ENCODE measurements around the gene FEM1B.

GRCh38 chr15:68315035-68315434 is 37.5 kb downstream of the FEM1B start:
- TF ChIP-seq POLR2A (IDR thresholded peaks at IDR 0.05) (no peak), POLR2AphosphoS5 (IDR thresholded peaks at IDR 0.05) (no peak)
- TF ChIP-seq, protein P1, sequence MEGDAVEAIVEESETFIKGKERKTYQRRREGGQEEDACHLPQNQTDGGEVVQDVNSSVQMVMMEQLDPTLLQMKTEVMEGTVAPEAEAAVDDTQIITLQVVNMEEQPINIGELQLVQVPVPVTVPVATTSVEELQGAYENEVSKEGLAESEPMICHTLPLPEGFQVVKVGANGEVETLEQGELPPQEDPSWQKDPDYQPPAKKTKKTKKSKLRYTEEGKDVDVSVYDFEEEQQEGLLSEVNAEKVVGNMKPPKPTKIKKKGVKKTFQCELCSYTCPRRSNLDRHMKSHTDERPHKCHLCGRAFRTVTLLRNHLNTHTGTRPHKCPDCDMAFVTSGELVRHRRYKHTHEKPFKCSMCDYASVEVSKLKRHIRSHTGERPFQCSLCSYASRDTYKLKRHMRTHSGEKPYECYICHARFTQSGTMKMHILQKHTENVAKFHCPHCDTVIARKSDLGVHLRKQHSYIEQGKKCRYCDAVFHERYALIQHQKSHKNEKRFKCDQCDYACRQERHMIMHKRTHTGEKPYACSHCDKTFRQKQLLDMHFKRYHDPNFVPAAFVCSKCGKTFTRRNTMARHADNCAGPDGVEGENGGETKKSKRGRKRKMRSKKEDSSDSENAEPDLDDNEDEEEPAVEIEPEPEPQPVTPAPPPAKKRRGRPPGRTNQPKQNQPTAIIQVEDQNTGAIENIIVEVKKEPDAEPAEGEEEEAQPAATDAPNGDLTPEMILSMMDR (IDR thresholded peaks at IDR 0.05) = no peak

Data from prostate gland (tissue), 2 donors.